Posterior cingulate gyrus (tissue), 11 donors: Measurements from ENCODE around the gene ZBTB46.
A peak's percentile ranks its signal among the peaks of the same experiment; 100 is the strongest.
"Not testable (repeated sequence)": the region's sequence is repeated elsewhere in the genome, so short reads cannot be mapped to it uniquely, and the experiment has no call there.

ENCODE experiments used
- DNase-seq, 10 donors: peaks; one replicate each; pipeline versions ENCODE4 v3.0.0 to v3.0.0-alpha.2; 2020 to 2021; ENCODE audit warnings: mixed read lengths in 3 of 10
- intact Hi-C: fragments of 100-400 bp; cut with DNase I; formaldehyde crosslinking; loops from one replicate; pipeline ENCODE4 v1.15.1; 2023

The ZBTB46 gene

DNA sequence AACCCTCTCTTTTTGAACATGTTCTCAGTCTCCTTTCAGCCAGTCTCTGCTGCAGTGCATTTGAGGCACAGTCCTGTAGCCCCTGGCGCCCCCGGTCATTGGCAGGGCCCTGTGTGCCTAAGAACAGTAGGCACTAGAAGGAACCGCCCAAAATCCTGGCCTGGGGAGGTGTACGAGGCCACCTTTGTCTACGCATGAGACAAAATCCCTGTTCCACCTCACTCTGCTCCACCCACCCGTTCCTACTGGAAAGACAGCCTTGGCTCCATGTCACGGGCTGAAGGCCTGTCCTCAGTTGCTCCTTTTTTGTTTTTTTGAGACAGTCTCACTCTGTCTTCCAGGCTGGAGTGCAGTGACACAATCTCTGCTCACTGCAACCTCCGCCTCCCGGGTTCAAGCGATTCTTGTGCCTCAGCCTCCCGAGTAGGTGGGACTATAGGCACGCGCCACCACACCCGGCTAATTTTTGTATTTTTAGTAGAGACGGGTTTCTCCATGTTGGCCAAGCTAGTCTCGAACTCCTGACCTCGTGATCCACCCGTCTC is 100.8 kb downstream of the ZBTB46 start:
- intact Hi-C loops: not testable (repeated sequence)
- peak in 3 of 10 donors; percentile 11 to 53 (median 33) for DNase-seq

DNA sequence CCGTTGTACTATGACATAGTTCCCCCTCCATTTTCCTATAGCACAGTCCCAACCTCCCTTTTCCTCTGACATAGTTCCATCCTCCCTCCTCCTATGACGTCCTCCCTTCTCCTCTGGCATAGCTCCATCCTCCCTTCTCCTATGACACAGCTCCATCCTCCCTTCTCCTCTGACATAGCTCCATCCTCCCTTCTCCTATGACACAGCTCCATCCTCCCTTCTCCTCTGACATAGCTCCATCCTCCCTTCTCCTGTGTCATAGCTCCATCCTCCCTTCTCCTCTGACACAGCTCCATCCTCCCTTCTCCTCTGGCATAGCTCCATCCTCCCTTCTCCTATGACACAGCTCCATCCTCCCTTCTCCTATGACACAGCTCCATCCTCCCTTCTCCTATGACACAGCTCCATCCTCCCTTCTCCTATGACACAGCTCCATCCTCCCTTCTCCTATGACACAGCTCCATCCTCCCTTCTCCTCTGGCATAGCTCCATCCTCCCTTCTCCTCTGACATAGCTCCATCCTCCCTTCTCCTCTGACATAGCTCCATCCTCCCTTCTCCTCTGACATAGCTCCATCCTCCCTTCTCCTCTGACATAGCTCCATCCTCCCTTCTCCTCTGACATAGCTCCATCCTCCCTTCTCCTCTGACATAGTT is 108.0 kb downstream of the ZBTB46 start:
- DNase-seq, intact Hi-C loops: not testable (repeated sequence)

DNA sequence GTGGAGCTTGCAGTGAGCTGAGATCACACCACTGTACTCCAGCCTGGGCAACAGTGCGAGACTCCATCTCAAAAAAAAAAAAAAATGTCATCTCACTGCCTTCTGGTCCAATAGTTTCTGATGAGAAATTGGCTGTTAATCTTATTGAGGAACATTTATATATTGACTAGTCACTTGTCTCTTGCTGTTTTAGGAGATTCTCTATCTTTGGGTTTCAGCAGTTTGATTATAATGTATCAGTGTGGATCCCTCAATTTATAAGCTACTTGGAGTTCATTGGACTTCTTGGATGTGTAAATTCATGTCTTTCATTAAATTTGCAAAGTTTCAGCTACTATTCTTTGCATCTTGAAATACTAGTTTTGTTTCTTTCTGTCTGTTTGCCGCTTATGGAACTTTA is 112.1 kb downstream of the ZBTB46 start:
- DNase-seq: peak in 1 of 10 donors; percentile 6

DNA sequence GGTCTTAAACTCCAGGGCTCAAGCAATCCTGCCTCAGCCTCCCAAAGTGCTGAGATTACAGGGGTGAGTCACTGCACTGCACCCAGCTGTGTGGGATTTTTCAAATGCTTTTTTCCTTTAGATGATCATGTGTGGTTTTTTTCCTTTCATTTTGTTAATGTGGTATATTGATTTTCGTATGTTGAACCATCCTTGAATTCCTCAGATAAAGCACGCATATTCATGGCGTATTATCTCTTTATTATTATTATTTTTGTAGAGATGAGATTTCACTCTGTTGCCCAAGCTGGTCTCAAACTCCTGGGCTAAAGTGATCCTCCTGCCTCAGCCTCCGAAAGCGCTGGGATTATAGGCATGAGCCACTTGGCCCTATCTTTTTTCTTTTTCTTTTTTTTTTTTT is 116.2 kb downstream of the ZBTB46 start:
- intact Hi-C loops: no loop called here
- no peak for DNase-seq

More for the DNA sequence above, 112.1 kb downstream of the ZBTB46 start:
- intact Hi-C loops: no loop called here

DNA sequence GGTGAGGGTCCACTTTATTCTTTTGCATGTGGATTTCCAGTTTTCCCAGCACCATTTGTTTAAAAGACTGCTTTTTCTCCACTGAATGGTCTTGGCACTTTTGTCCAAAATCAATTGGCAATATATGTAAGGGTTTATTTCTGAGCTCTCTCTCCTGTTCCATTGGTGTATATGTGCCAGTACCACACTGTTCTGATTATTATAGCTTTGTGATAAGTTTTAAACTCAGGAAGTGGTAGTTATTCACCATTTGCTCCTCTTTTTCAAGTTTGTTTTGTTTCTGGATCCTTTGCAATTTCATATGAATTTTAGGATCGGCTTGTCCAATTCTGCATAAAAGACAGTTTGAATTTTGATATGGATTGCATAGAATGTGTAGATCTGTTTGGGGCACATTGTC is 118.9 kb downstream of the ZBTB46 start:
- intact Hi-C loops: no loop called here
- DNase-seq: no peak

DNA sequence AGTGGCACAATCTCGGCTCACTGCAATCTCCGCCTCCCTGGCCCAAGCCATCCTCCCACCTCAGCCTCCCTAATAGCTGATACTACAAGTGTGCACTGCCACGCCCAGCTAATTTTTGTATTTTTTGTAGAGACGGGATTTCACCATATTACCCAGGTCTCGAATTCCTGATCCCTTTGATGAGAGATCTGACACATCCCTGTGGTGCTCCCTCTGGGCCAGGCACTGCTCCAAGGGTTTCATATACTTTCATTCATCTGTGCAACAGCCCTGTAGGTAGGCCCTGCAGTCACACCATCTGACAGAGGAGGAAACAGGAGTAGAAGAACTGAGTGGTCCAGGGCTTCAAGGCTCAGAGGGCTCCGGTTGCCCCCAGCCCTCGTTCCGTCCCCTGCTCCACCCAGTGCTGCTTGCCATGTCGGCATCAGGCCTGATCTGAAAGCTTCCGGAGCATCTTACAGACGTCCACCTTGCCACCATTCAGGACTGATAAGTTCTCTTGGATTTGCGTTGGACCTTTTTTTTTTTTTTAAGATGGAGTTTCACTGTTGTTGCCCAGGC is 119.9 kb downstream of the ZBTB46 start:
- intact Hi-C loops: no loop called here
- DNase-seq: peak in 3 of 10 donors; percentile 10 to 21 (median 15)

DNA sequence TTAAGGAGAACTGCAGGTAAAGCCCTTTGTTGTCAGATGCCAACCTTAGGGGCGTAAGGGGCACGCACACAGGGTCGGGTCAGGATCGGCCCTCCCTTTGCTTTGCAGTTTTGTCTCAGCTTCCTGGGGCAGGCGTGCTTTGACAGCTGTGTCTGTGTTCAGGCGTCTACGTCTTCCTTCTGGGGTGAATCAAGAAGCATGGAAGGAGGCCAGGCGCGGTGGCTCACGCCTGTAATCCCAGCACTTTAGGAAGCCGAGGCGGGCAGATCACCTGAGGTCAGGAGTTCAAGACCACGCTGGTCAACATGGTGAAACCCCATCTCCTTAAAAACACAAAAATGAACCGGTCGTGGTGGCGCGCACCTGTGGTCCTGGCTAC is 121.9 kb downstream of the ZBTB46 start:
- DNase-seq: peak in 3 of 10 donors; percentile 10 to 54 (median 48)
- intact Hi-C loops: loop anchor here (10.0 kb wide), 1 partner anchor 156 kb away; the partner anchor contains the start of genes ABHD16B and TPD52L2

DNA sequence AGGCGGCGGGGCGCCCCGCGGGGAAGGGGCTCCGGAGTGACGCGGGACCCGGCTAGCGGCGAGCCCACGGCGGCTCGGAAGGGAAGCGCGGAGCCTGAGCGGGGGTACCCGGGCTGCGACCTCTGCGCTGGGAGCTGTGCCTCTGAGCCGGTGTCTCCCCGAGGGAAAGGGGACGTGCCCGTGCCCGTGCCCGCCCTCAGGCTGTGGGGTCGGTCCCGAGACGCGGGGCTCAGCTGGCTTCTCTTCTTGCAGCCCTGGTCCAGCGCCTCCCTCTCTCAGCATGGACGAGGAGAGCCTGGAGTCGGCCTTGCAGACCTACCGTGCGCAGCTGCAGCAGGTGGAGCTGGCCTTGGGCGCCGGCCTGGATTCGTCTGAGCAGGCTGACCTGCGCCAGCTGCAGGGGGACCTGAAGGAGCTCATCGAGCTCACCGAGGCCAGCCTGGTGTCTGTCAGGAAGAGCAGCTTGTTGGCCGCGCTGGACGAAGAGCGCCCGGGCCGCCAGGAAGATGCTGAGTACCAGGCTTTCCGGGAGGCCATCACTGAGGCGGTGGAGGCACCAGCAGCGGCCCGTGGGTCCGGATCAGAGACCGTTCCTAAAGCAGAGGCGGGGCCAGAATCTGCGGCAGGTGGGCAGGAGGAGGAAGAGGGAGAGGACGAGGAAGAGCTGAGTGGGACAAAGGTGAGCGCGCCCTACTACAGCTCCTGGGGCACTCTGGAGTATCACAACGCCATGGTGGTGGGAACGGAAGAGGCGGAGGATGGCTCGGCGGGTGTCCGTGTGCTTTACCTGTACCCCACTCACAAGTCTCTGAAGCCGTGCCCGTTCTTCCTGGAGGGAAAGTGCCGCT is 122.5 kb downstream of the ZBTB46 start:
- peak in 3 of 10 donors; percentile 64 to 84 (median 82) for DNase-seq
- intact Hi-C loops: loop anchor here (10.0 kb wide), 1 partner anchor 156 kb away; the partner anchor contains the start of genes ABHD16B and TPD52L2

DNA sequence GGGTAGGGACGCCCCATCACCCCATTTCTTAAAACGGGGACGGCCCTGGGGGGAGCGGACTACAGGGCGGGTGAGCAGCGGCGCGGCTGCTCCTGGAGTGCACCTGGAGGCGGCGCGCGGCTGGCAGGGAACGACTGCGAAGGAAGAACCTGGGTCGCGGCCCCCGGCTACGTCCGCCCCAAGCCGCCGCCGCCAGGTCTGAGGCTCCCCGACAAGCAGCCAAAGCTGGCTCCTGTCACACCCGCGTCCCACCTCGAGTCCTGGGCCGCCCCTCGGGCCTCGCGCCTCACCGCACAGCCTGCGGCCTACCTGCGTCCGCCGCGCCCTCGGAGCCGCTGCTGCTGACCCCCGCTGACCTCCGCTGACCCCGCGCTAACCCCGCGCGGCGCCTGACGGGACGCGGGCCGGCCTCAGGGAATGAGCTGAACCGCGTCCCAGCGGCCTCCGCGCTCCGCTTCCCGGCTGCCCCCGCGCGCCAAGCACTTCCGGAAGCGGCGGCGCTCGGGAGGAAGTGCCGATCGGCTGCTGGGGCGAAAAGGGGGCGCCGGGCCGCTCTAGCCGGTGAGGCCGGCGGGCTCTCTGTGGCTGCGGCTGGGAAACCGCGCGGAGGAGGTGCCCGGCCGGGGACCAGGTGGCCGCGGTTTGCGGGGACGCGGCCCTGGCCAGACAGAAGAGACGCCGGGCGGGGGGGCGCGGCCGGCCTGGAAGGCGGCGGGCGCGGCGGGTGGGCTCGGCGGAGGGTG is 123.3 kb downstream of the ZBTB46 start, which contains the start of the genes ARFRP1 and ZGPAT:
Gene ARFRP1 (minus strand): TSS at position 419 of the 743 bp plus-strand sequence. CDS start 885 bp downstream, outside the sequence.
Gene ZGPAT (plus strand): TSS at position 482 of the 743 bp plus-strand sequence. CDS start 542 bp downstream, outside the sequence.
- intact Hi-C loops: loop anchor here (1.0 to 10.0 kb wide), 3 partner anchors 49 to 249 kb away; partner anchors contain the start of genes ABHD16B, RTEL1, TPD52L2 and UCKL1
- DNase-seq: peak; percentile 89 to 99 (median 94)

DNA sequence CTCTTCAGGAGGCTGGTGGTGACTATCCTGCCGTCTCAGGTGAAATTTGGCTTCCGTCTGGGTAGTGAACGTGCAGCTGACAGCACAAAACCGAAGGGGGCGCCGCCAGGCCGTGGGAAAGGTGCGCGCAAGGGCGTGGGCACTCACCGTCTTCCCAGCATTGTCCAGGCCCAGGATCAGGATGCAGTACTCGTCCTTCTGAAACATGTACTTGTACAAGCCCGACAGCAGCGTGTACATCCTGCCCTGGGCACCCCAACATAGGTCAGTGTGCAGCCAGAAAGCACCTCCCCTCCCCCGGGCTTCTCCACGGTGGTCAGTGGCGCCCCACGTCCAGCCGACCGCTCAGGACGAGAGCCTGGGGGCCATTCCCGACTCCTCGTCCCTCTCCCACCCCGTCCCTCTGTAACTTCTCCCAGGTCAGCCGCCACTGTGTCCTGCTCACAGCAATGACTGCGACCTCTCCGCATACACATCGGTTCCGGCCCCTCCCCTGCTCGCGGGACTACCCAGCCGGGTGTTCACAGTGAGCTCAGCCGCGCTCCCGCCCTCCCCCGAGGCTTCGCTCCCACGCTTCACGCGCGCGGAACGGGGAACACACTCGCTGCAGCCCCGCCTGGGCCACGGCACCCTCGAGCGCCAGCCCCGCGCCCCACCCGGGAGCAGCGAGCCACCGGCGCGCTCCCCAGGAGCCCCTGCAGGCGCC is 124.1 kb downstream of the ZBTB46 start:
- intact Hi-C loops: loop anchor here (1.0 to 10.0 kb wide), 3 partner anchors 49 to 250 kb away; partner anchors contain the start of genes ABHD16B, RTEL1, TPD52L2 and UCKL1
- DNase-seq: peak in 3 of 10 donors; percentile 85 to 89 (median 88)

DNA sequence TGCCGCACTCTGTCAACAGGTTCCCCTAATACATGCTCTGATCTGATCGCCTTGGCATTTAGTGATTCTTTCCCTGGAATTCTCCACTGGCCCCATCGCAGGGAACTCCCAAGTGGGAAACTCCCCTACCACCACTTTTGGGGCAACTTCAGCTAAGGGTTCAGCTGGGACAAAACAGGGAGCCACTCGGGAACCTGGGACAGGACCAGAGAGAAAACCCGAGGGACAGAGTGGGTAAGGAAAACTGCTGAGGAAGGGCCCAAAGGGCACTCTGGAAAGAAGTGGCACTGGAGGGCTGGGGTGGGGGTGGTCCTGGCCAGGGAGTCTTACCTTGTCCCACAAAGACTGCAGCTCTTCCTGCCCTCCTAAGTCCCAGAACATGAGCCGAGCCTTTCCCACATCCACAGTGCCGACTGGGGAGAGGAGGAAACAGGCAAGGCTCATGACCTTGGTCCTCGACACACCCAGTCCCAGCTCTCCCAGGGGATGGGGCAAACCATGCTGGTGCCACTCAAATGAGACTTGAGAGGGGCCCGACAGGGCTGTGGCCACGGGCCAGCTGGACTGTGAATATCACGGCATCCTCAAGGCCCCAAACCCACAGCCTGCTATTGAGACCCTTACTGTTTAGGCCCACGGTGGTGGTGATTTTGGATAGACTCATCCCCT is 124.9 kb downstream of the ZBTB46 start:
- DNase-seq: peak in 3 of 10 donors; percentile 32 to 62 (median 52)
- intact Hi-C loops: loop anchor here (2.0 to 10.0 kb wide), 2 partner anchors 159 to 251 kb away; partner anchors contain the start of genes ABHD16B, TPD52L2 and UCKL1

DNA sequence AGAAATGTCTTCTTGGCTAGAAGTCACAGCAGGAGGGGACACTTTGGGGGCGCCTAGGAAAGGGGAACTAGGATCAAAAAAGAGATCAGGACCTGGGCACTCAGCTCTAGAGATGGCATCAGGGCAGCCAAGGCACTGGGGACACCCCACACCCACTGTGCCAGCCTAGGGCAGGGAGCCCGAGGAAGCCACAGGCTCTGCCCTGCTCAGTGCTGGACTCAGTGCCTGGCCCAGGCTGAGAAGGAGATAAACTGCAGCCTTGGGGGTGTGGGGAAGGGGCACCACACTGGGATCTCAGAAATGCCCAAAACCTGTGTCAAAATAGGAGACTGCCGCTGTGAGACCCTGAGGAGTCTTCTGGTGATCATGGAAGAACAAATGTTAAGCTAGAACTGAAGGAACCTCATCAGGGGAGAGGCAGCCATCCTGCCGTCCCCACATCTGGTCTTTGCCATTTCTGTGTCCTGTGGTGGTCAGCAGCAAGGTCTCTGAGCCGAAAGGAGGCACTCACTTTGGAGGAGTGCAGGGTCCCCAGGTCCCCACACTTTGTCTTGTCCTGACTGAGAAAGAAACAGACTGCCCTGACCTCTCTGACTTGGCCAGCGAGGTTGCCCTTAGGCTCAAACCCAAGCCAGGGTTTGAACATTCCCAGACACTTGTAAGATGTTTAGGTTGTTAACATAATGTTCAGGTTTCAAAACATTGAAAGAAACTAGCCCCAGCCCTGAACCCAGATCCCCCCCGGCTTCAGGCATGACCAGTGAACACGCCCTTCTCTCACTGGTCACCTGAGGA is 125.6 kb downstream of the ZBTB46 start:
- peak in 3 of 10 donors; percentile 43 to 53 (median 52) for DNase-seq
- intact Hi-C loops: loop anchor here (2.0 to 10.0 kb wide), 2 partner anchors 159 to 251 kb away; partner anchors contain the start of genes ABHD16B, TPD52L2 and UCKL1

DNA sequence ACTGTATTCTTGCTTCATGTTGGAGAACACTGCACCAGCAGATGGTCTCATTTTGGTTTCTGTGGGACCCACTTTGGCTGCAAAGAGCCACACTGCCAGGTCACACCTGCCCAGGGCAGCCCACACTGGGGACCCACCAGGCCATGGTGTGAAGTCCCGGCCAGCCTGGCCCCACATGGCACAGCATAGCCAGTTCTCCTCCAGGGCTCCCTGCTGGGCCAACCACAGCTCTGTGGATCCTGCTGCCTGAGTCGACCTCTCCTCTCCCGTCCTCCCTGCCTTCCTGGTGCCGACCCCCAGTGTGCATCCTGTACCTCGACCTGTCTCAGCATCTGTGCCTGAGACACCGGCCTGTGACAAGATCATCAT is 126.3 kb downstream of the ZBTB46 start:
- DNase-seq: peak in 3 of 10 donors; percentile 37 to 70 (median 50)
- intact Hi-C loops: loop anchor here (10.0 kb wide), 1 partner anchor 160 kb away; the partner anchor contains the start of genes ABHD16B and TPD52L2

DNA sequence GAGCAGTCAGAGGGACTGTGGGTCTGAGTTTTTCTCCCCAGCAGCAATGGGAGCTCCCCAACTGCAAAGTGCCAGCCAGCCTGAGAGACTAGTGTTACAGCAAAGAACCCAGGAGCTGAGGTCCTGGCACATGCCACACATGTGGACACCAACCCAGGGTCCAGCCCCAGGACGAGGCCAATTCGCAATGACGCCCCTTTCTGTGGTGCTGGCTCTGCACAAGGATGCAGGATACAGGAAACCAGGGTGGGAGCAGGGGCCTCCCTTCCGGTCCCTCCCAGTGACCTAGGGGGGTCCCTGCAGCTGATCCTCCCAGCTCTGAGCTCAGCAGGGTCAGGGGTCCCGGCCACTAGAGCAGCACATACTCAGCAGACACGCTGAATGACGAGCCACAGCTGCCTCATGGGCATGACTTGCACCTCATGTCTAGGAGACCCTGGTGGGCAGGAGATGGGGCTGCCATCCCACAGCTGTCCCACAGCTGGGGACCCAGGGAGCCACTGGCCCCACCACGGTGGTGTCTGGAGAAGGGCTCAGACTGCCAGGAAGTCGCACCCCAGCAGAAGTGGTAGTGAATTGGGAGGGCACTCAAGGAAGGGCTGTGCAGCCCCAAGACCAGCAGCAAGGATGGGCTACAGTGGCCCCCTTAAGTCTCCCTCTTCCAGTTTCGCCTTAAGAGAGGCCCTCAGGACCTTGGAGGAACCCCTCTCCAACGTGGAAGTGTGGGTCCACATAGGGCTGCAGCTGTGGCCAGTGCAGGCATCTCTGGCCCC is 126.9 kb downstream of the ZBTB46 start:
- intact Hi-C loops: loop anchor here (10.0 kb wide), 1 partner anchor 161 kb away; the partner anchor contains the start of genes ABHD16B and TPD52L2
- DNase-seq: peak in 3 of 10 donors; percentile 44 to 67 (median 47)

DNA sequence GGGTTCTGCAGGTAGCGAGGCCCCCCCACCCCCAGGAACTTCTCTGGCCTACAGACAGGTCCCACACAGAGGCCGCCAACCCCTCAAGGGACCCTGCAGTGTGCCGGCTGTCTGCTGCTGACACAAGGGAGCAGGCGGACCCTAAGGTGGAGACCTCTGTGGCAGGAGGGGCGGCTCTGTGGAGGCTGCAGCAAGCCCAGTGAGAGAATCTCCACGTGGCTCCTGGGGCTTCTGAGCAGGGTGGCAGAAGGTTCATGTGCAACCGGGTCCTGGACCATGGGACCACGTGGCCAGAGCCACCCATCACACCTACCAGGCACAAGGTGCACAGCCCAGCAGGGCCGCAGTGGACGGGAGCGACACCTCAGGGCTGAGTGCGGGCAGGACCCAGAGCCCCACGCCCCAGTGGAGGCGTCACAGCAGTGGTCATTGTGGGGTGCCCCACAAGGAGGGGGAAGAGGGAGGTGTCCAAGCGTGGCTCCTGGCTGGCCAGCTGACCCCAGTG is 127.5 kb downstream of the ZBTB46 start:
- intact Hi-C loops: loop anchor here (10.0 kb wide), 1 partner anchor 161 kb away; the partner anchor contains the start of genes ABHD16B and TPD52L2
- DNase-seq: peak in 3 of 10 donors; percentile 40 to 85 (median 55)
